ENCODE data around the gene ZXDC. TPM values are rescaled to one million over a fixed set of nuclear protein-coding genes. Genes with fewer than 3 reads are reported as not detected.
A peak's percentile ranks its signal among the peaks of the same experiment; 100 is the strongest.

ZXDC gene
- total and polyA plus RNA-seq, 2 donors from 2014 or later = 11.4 to 44.8 TPM

GRCh38 chr3:126446301-126446700, 29.4 kb downstream of the ZXDC start:
- DNase-seq (no peak), FAIRE-seq (no peak)

DNA sequence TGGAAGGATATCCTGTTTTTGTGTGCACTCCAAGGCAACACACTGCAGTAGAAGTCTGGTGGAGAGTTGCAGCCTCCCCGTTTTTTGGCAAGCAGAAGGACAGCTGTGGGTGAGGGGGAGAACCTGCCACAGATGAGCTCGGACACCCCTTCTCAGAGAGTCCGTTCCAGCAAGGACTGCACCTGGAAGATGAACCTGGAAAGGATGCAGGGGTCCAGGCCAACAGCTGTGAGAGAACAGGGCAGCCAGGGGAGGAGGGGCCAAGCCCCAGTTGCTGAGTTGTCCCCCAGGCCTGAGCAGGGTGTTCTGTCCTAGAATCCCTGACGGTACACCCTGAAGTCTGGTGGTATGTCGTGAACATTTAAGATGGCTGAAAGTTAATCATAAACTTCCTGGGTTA, 30.2 kb downstream of the ZXDC start:
- Histone ChIP-seq H3K4me3 (ENCODE audit: low read length in 3 of 3) (no peak overlapping the region), H3K36me3 (ENCODE audit: control insufficient read depth in 2 of 3, insufficient read depth in 3 of 3, low read length in 3 of 3) (peaks cover 0 to 19% (median 7%) of the 10 kb centered on the region in 3 donors), H3K4me1 (ENCODE audit: control insufficient read depth in 2 of 3, insufficient read depth in 2 of 3, low read depth in 1 of 3, low read length in 3 of 3) (peaks cover 0 to 5% (median 0%) of the 10 kb centered on the region in 3 donors), H3K27me3 (ENCODE audit: control insufficient read depth, insufficient read depth, low read length) (no peaks in the 10 kb centered on the region), H3K27ac (ENCODE audit: low read depth in 2 of 2, low read length in 2 of 2) (no peak overlapping the region), H3K9me3 (ENCODE audit: control insufficient read depth in 2 of 3, insufficient read depth in 1 of 3, low read length in 3 of 3) (no peaks in the 10 kb centered on the region), H3K9ac (ENCODE audit: low read length in 3 of 3) (no peak overlapping the region)
- TF ChIP-seq, protein P1, sequence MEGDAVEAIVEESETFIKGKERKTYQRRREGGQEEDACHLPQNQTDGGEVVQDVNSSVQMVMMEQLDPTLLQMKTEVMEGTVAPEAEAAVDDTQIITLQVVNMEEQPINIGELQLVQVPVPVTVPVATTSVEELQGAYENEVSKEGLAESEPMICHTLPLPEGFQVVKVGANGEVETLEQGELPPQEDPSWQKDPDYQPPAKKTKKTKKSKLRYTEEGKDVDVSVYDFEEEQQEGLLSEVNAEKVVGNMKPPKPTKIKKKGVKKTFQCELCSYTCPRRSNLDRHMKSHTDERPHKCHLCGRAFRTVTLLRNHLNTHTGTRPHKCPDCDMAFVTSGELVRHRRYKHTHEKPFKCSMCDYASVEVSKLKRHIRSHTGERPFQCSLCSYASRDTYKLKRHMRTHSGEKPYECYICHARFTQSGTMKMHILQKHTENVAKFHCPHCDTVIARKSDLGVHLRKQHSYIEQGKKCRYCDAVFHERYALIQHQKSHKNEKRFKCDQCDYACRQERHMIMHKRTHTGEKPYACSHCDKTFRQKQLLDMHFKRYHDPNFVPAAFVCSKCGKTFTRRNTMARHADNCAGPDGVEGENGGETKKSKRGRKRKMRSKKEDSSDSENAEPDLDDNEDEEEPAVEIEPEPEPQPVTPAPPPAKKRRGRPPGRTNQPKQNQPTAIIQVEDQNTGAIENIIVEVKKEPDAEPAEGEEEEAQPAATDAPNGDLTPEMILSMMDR (IDR thresholded peaks at IDR 0.05; ENCODE audit: borderline replicate concordance, extremely low read depth, insufficient read depth) = no peak
- intact Hi-C loops (cut with DNase I) = no loop called here
- DNase-seq (peak in 1 of 5 donors; percentile 15), FAIRE-seq (no peak)

More at GRCh38 chr3:126446301-126446700, 29.4 kb downstream of the ZXDC start:
- H3K36me3 ChIP-seq (ENCODE audit: control insufficient read depth in 2 of 3, insufficient read depth in 3 of 3, low read length in 3 of 3) = peaks cover 0 to 26% (median 10%) of the 10 kb centered on the region in 3 donors
- TF ChIP-seq, protein P1 (IDR thresholded peaks at IDR 0.05; ENCODE audit: borderline replicate concordance, extremely low read depth, insufficient read depth) = no peak
- H3K9ac ChIP-seq (ENCODE audit: low read length in 3 of 3) = no peak overlapping the region
- intact Hi-C loops (cut with DNase I) = no loop called here
- H3K27ac ChIP-seq (ENCODE audit: low read depth in 2 of 2, low read length in 2 of 2) = no peak overlapping the region
- no peak overlapping the region for H3K4me3 ChIP-seq (ENCODE audit: low read length in 3 of 3)
- H3K4me1 ChIP-seq (ENCODE audit: control insufficient read depth in 2 of 3, insufficient read depth in 2 of 3, low read depth in 1 of 3, low read length in 3 of 3) = peaks cover 0 to 5% (median 0%) of the 10 kb centered on the region in 3 donors
- no peaks in the 10 kb centered on the region for H3K27me3 ChIP-seq (ENCODE audit: control insufficient read depth, insufficient read depth, low read length)
- no peaks in the 10 kb centered on the region for H3K9me3 ChIP-seq (ENCODE audit: control insufficient read depth in 2 of 3, insufficient read depth in 1 of 3, low read length in 3 of 3)

- DNase-seq (peak in 1 of 5 donors; percentile 16), FAIRE-seq (no peak)
- intact Hi-C loops (cut with DNase I) = no loop called here
- Histone ChIP-seq H3K4me3 (ENCODE audit: low read length in 3 of 3) (no peak overlapping the region), H3K27ac (ENCODE audit: low read depth in 2 of 2, low read length in 2 of 2) (no peak overlapping the region), H3K4me1 (ENCODE audit: control insufficient read depth in 2 of 3, insufficient read depth in 2 of 3, low read depth in 1 of 3, low read length in 3 of 3) (no peaks in the 10 kb centered on the region), H3K9me3 (ENCODE audit: control insufficient read depth in 2 of 3, insufficient read depth in 1 of 3, low read length in 3 of 3) (no peaks in the 10 kb centered on the region), H3K9ac (ENCODE audit: low read length in 3 of 3) (no peak overlapping the region), H3K27me3 (ENCODE audit: control insufficient read depth, insufficient read depth, low read length) (no peaks in the 10 kb centered on the region), H3K36me3 (ENCODE audit: control insufficient read depth in 2 of 3, insufficient read depth in 3 of 3, low read length in 3 of 3) (peaks cover 0 to 27% (median 9%) of the 10 kb centered on the region in 3 donors)
- TF ChIP-seq, protein P1 (IDR thresholded peaks at IDR 0.05; ENCODE audit: borderline replicate concordance, extremely low read depth, insufficient read depth) = no peak
Observed at GRCh38 chr3:126442856-126443242, 32.8 kb downstream of the ZXDC start.
